ENCODE data around the gene PHKB.

- TF ChIP-seq POLR2A (IDR thresholded peaks at IDR 0.05), result no peak
- TF ChIP-seq, protein P1, sequence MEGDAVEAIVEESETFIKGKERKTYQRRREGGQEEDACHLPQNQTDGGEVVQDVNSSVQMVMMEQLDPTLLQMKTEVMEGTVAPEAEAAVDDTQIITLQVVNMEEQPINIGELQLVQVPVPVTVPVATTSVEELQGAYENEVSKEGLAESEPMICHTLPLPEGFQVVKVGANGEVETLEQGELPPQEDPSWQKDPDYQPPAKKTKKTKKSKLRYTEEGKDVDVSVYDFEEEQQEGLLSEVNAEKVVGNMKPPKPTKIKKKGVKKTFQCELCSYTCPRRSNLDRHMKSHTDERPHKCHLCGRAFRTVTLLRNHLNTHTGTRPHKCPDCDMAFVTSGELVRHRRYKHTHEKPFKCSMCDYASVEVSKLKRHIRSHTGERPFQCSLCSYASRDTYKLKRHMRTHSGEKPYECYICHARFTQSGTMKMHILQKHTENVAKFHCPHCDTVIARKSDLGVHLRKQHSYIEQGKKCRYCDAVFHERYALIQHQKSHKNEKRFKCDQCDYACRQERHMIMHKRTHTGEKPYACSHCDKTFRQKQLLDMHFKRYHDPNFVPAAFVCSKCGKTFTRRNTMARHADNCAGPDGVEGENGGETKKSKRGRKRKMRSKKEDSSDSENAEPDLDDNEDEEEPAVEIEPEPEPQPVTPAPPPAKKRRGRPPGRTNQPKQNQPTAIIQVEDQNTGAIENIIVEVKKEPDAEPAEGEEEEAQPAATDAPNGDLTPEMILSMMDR (IDR thresholded peaks at IDR 0.05), result no peak
Measured at GRCh38 chr16:47657977-47658376, 196.8 kb downstream of the PHKB start.
